HepG2 (cell line): ENCODE measurements around the gene RCBTB1. TPM values are rescaled to one million over a fixed set of nuclear protein-coding genes. Genes with fewer than 3 reads are reported as not detected.
A peak's percentile ranks its signal among the peaks of the same experiment; 100 is the strongest.

Source experiments
- ATM ChIP-seq: fragments of 450-650 bp; IDR thresholded peaks from 2 replicates; pipeline ENCODE4 v1.7.1; 2017; ENCODE audit warnings: mild to moderate bottlenecking, borderline replicate concordance
- ETV5 ChIP-seq: IDR thresholded peaks from 2 replicates; pipeline ENCODE4 v1.6.1; 2018; ENCODE audit warnings: missing biosample characterization, missing genetic modification reagents, inconsistent platforms, borderline replicate concordance
- IKZF5 ChIP-seq: IDR thresholded peaks from 2 replicates; pipeline ENCODE4 v1.6.1; 2018; ENCODE audit warnings: missing genetic modification reagents, mild to moderate bottlenecking, missing compliant biosample characterization
- KLF6 ChIP-seq: IDR thresholded peaks from 2 replicates; pipeline ENCODE4 v1.8.0; 2016; ENCODE audit warnings: missing biosample characterization, missing genetic modification reagents
- KMT2A ChIP-seq: sonication (generic); formaldehyde crosslinking; IDR thresholded peaks from 2 replicates; pipeline ENCODE4 v1.4.0; 2020; ENCODE audit warnings: missing genetic modification reagents
- MAF1 ChIP-seq: sonication (generic); formaldehyde crosslinking; IDR thresholded peaks from 2 replicates; pipeline ENCODE4 v1.5.0; 2020; ENCODE audit warnings: missing genetic modification reagents, borderline replicate concordance
- MED13 ChIP-seq: sonication (generic); formaldehyde crosslinking; IDR thresholded peaks from 2 replicates; pipeline ENCODE4 v1.5.0; 2020; ENCODE audit warnings: missing genetic modification reagents
- NFE2 ChIP-seq: sonication (generic); formaldehyde crosslinking; IDR thresholded peaks from 2 replicates; pipeline ENCODE4 v1.4.0; 2020; ENCODE audit warnings: missing genetic modification reagents
- ZHX2 ChIP-seq, 2 experiments: sonication (generic) in 1 of 2; formaldehyde crosslinking in 1 of 2; IDR thresholded peaks; 2 replicates each; pipeline versions ENCODE4 v1.6.1 to v1.9.0; 2014 to 2022; ENCODE audit warnings: antibody characterized with exemption in 1 of 2, borderline replicate concordance in 1 of 2, inconsistent platforms in 1 of 2, low read depth in 1 of 2, missing genetic modification reagents in 1 of 2
- ZNF563 ChIP-seq: sonication (generic); formaldehyde crosslinking; IDR thresholded peaks from 2 replicates; pipeline ENCODE4 v1.8.0; 2022; ENCODE audit warnings: mild to moderate bottlenecking, moderate library complexity, missing genetic modification reagents
- ZNF709 ChIP-seq: sonication (generic); formaldehyde crosslinking; IDR thresholded peaks from 2 replicates; pipeline ENCODE4 v1.5.0; 2020; ENCODE audit warnings: mild to moderate bottlenecking, missing genetic modification reagents
- polyA plus RNA-seq, 8 experiments: library from polyadenylated mRNA; depleted of rRNA in 3 of 8; stranded (reverse) in 7 of 8; unstranded in 1 of 8; fragments of >200 nt; fragmentation: Illumina TruSeq in 4 of 8; extraction: Trizol in 4 of 8; gene quantifications; 2 replicates each; pipeline versions ENCODE4 v1.2.1 to v1.2.3, GENCODE V29; 2011 to 2016; ENCODE audit warnings: low read depth in 4 of 8, missing spikeins in 1 of 8, mixed read lengths in 1 of 8; ENCODE audit not compliant: insufficient read depth in 1 of 8
- total RNA-seq, 5 experiments: library from RNA; depleted of rRNA; stranded (reverse); fragments of >200 nt; fragmentation: Illumina TruSeq; extraction: Trizol; gene quantifications; 2 replicates each; pipeline ENCODE4 v1.2.3, GENCODE V29; 2016; ENCODE audit warnings: low read depth in 1 of 5
- TF ChIP-seq, protein P1 (sequence below): sonication (generic); formaldehyde crosslinking; IDR thresholded peaks from 2 replicates; pipeline ENCODE4 v1.4.0; 2020; ENCODE audit warnings: missing genetic modification reagents
- TF ChIP-seq, protein P2 (sequence below): sonication (generic); formaldehyde crosslinking; IDR thresholded peaks from 2 replicates; pipeline ENCODE4 v1.9.0; 2021; ENCODE audit warnings: missing genetic modification reagents, borderline replicate concordance

RCBTB1 gene
- total and polyA plus RNA-seq, 2 of the 13 experiments (the other 11 are each of a cell fraction or from before 2014, with no cell fraction given), result 13.4 to 21.6 TPM

- TF ChIP-seq, protein P1, sequence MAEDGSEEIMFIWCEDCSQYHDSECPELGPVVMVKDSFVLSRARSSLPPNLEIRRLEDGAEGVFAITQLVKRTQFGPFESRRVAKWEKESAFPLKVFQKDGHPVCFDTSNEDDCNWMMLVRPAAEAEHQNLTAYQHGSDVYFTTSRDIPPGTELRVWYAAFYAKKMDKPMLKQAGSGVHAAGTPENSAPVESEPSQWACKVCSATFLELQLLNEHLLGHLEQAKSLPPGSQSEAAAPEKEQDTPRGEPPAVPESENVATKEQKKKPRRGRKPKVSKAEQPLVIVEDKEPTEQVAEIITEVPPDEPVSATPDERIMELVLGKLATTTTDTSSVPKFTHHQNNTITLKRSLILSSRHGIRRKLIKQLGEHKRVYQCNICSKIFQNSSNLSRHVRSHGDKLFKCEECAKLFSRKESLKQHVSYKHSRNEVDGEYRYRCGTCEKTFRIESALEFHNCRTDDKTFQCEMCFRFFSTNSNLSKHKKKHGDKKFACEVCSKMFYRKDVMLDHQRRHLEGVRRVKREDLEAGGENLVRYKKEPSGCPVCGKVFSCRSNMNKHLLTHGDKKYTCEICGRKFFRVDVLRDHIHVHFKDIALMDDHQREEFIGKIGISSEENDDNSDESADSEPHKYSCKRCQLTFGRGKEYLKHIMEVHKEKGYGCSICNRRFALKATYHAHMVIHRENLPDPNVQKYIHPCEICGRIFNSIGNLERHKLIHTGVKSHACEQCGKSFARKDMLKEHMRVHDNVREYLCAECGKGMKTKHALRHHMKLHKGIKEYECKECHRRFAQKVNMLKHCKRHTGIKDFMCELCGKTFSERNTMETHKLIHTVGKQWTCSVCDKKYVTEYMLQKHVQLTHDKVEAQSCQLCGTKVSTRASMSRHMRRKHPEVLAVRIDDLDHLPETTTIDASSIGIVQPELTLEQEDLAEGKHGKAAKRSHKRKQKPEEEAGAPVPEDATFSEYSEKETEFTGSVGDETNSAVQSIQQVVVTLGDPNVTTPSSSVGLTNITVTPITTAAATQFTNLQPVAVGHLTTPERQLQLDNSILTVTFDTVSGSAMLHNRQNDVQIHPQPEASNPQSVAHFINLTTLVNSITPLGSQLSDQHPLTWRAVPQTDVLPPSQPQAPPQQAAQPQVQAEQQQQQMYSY (CRISPR knock-in tag), result peak; percentile 54; the same call in 1 of the 2 replicates
- peak; percentile 77 for TF ChIP-seq ZNF563
- peak; percentile 84 for TF ChIP-seq ZNF709 (CRISPR knock-in tag)
- TF ChIP-seq ETV5 (CRISPR knock-in tag), result peak; percentile 15; the same call in 1 of the 2 replicates
- 0 out of 2 replicates have a peak, but pooled peaks have one; percentile 5 for TF ChIP-seq ZHX2 (IDR thresholded peaks at IDR 0.05; ENCODE audit: low read depth)
- no peak for TF ChIP-seq ZHX2 (CRISPR knock-in tag; IDR thresholded peaks at IDR 0.05; ENCODE audit: borderline replicate concordance)
- no peak for TF ChIP-seq ATM
- no peak for TF ChIP-seq NFE2 (CRISPR knock-in tag)
- TF ChIP-seq, protein P2, sequence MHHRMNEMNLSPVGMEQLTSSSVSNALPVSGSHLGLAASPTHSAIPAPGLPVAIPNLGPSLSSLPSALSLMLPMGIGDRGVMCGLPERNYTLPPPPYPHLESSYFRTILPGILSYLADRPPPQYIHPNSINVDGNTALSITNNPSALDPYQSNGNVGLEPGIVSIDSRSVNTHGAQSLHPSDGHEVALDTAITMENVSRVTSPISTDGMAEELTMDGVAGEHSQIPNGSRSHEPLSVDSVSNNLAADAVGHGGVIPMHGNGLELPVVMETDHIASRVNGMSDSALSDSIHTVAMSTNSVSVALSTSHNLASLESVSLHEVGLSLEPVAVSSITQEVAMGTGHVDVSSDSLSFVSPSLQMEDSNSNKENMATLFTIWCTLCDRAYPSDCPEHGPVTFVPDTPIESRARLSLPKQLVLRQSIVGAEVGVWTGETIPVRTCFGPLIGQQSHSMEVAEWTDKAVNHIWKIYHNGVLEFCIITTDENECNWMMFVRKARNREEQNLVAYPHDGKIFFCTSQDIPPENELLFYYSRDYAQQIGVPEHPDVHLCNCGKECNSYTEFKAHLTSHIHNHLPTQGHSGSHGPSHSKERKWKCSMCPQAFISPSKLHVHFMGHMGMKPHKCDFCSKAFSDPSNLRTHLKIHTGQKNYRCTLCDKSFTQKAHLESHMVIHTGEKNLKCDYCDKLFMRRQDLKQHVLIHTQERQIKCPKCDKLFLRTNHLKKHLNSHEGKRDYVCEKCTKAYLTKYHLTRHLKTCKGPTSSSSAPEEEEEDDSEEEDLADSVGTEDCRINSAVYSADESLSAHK, result no peak
- TF ChIP-seq MAF1 (CRISPR knock-in tag), result 0 out of 2 replicates have a peak, but pooled peaks have one; percentile 25
- no peak for TF ChIP-seq KLF6 (CRISPR knock-in tag)
- peak; percentile 92 for TF ChIP-seq KMT2A
- TF ChIP-seq MED13, result no peak
- TF ChIP-seq IKZF5 (CRISPR knock-in tag), result no peak
These were observed at the start of gene RCBTB1 (continued) for GRCh38 chr13:49585220-49586157.
